DND-41 (cell line): ENCODE results near the gene DMC1.

ENCODE experiments used
- ATAC-seq: fragments of 200-7000 bp; cut with Tn5 transposase; 3 replicates; pipeline ENCODE4 v1.9.1; 2021; ENCODE audit warnings: low read depth; ENCODE audit not compliant: insufficient read depth
- DNase-seq: peaks from one replicate; pipeline ENCODE4 v3.0.0-alpha.2; 2020
- H2AFZ ChIP-seq: 2 replicates; pipeline ENCODE4 v1.6.0; 2012; ENCODE audit warnings: low read depth, low read length
- H3K27ac ChIP-seq: 2 replicates; pipeline ENCODE4 v1.5.1; 2012; ENCODE audit warnings: low read length, inconsistent platforms
- H3K27me3 ChIP-seq: fragments of 200-600 bp; sonication (generic); 2 replicates; pipeline ENCODE4 v1.6.0; 2012; ENCODE audit warnings: low read length, mild to moderate bottlenecking, inconsistent platforms; ENCODE audit not compliant: insufficient read depth, poor library complexity
- H3K36me3 ChIP-seq: 2 replicates; pipeline ENCODE4 v1.5.1; 2012; ENCODE audit warnings: low read length, inconsistent platforms; ENCODE audit not compliant: insufficient read depth
- H3K4me1 ChIP-seq: 2 replicates; pipeline ENCODE4 v1.5.1; 2012; ENCODE audit warnings: mild to moderate bottlenecking, low read length; ENCODE audit not compliant: insufficient read depth
- H3K4me2 ChIP-seq: 2 replicates; pipeline ENCODE4 v1.6.0; 2012; ENCODE audit warnings: mild to moderate bottlenecking, moderate library complexity, low read length, inconsistent platforms; ENCODE audit not compliant: insufficient read depth
- H3K4me3 ChIP-seq, 2 experiments: fragments of 200-600 bp in 1 of 2; shearing (Covaris generic) in 1 of 2; 2 replicates each; pipeline ENCODE4 v1.5.1; 2012 to 2016; ENCODE audit warnings: inconsistent platforms in 2 of 2, low read length in 2 of 2, mild to moderate bottlenecking in 2 of 2, low read depth in 1 of 2, moderate library complexity in 1 of 2
- H3K79me2 ChIP-seq: 2 replicates; pipeline ENCODE4 v1.6.0; 2012; ENCODE audit warnings: low read length, inconsistent platforms; ENCODE audit not compliant: insufficient read depth
- H3K9ac ChIP-seq: 2 replicates; pipeline ENCODE4 v1.6.0; 2012; ENCODE audit warnings: low read depth, mild to moderate bottlenecking, inconsistent platforms, low read length, moderate library complexity
- H3K9me3 ChIP-seq: 2 replicates; pipeline ENCODE4 v1.5.1; 2012; ENCODE audit warnings: low read length, moderate library complexity, mild to moderate bottlenecking, inconsistent platforms; ENCODE audit not compliant: insufficient read depth, severe bottlenecking
- H4K20me1 ChIP-seq: 2 replicates; pipeline ENCODE4 v1.6.0; 2012; ENCODE audit warnings: low read length; ENCODE audit not compliant: insufficient read depth
- CTCF ChIP-seq: IDR thresholded peaks from 2 replicates; pipeline ENCODE4 v1.5.1; 2012; ENCODE audit warnings: borderline replicate concordance, low read length, moderate library complexity, mild to moderate bottlenecking; ENCODE audit not compliant: poor library complexity, severe bottlenecking; ENCODE audit errors: extremely low read depth
- EZH2 ChIP-seq: IDR thresholded peaks from 3 replicates; pipeline ENCODE4 v1.6.1; 2012; ENCODE audit warnings: borderline replicate concordance, low read depth, mild to moderate bottlenecking, moderate library complexity, low read length, inconsistent platforms; ENCODE audit not compliant: severe bottlenecking

DMC1 gene

GRCh38 chr22:38501797-38502672 lies 67.9 kb downstream of the DMC1 start:
- Histone ChIP-seq H2AFZ (no peak overlapping the region), H3K4me1 (peaks cover 60% of the 10 kb centered on the region), H4K20me1 (peaks cover 73% of the 10 kb centered on the region), H3K27me3 (no peaks in the 10 kb centered on the region), H3K9ac (no peak overlapping the region), H3K27ac (no peak overlapping the region), H3K4me3 (peak overlapping the region in 1 of 2 experiments; percentile 3; a peak in 1 of 4 replicates), H3K36me3 (peaks cover 87% of the 10 kb centered on the region), H3K9me3 (no peaks in the 10 kb centered on the region), H3K4me2 (peak overlapping the region; percentile 95; the same call in 1 of the 2 replicates), H3K79me2 (peaks cover 92% of the 10 kb centered on the region)
- ATAC-seq, result no peak
- TF ChIP-seq EZH2 (no peak), CTCF (no peak)
- DNase-seq, result no peak

- Histone ChIP-seq H3K79me2 (peaks cover 93% of the 10 kb centered on the region), H3K9me3 (no peaks in the 10 kb centered on the region), H2AFZ (no peak overlapping the region), H3K4me1 (peaks cover 39% of the 10 kb centered on the region), H4K20me1 (peaks cover 80% of the 10 kb centered on the region), H3K27ac (no peak overlapping the region), H3K9ac (no peak overlapping the region), H3K27me3 (no peaks in the 10 kb centered on the region), H3K36me3 (peaks cover 96% of the 10 kb centered on the region), H3K4me3 (no peak overlapping the region), H3K4me2 (no peak overlapping the region; the same call in 1 of the 2 replicates)
- no peak for ATAC-seq
- TF ChIP-seq EZH2 (no peak), CTCF (no peak)
- DNase-seq, result no peak
These were observed 72.1 kb downstream of the DMC1 start for GRCh38 chr22:38497869-38498268.

GRCh38 chr22:38494939-38495338 lies 75.0 kb downstream of the DMC1 start:
- ATAC-seq (no peak), DNase-seq (no peak)
- TF ChIP-seq CTCF (no peak), EZH2 (no peak)
- H3K4me3 ChIP-seq, result no peak overlapping the region
- peaks cover 68% of the 10 kb centered on the region for H4K20me1 ChIP-seq
- peaks cover 99% of the 10 kb centered on the region for H3K36me3 ChIP-seq
- H3K27ac ChIP-seq, result no peak overlapping the region
- H3K4me1 ChIP-seq, result peaks cover 20% of the 10 kb centered on the region
- H2AFZ ChIP-seq, result no peak overlapping the region
- H3K27me3 ChIP-seq, result no peaks in the 10 kb centered on the region
- no peaks in the 10 kb centered on the region for H3K9me3 ChIP-seq
- H3K9ac ChIP-seq, result no peak overlapping the region
- no peak overlapping the region for H3K4me2 ChIP-seq
- peaks cover 71% of the 10 kb centered on the region for H3K79me2 ChIP-seq

DNA sequence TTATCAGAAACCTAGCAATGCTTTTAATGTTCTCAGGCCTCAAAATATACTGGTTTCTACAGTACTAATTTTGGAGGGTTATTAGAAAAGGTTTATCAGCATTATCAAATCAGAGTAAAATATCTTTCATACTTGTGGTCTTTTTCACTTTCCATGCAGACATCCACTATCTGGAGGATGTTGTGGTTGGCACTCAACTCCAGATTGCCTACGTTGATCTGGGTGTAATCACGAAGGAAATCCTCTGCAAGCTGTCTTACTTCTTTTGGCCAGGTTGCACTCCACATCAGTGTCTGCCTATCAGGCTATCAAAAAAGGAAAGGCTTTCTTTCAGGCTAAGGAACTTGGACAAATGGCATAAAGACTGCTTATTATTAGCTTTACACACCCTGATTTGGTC lies 75.5 kb downstream of the DMC1 start:
- DNase-seq (no peak), ATAC-seq (no peak; the same call in 2 of the 3 replicates)
- no peak overlapping the region for H2AFZ ChIP-seq
- no peaks in the 10 kb centered on the region for H3K9me3 ChIP-seq
- peaks cover 70% of the 10 kb centered on the region for H4K20me1 ChIP-seq
- no peak overlapping the region for H3K4me3 ChIP-seq
- H3K27ac ChIP-seq, result no peak overlapping the region
- peaks cover 20% of the 10 kb centered on the region for H3K4me1 ChIP-seq
- H3K4me2 ChIP-seq, result no peak overlapping the region
- H3K27me3 ChIP-seq, result no peaks in the 10 kb centered on the region
- peaks cover 99% of the 10 kb centered on the region for H3K36me3 ChIP-seq
- TF ChIP-seq CTCF, result no peak
- no peak for TF ChIP-seq EZH2
- H3K79me2 ChIP-seq, result peaks cover 71% of the 10 kb centered on the region
- H3K9ac ChIP-seq, result no peak overlapping the region
